Fibroblast of peridontal ligament (primary cell): ENCODE measurements around the gene MFAP2.
A peak's percentile ranks its signal among the peaks of the same experiment; 100 is the strongest.

Experiments used
- DNase-seq: peaks from one replicate; pipeline ENCODE4 v3.0.0-alpha.2; 2010; ENCODE audit errors: extremely low read depth

Gene MFAP2

GRCh38 chr1:16980473-16981268, at the start of gene MFAP2:
Gene MFAP2, minus strand, starts transcription at chr1:16980620. Its CDS starts 2,347 bp downstream, at chr1:16978273.
- DNase-seq = no peak

- DNase-seq = no peak
These were observed 49.8 kb upstream of the MFAP2 start for GRCh38 chr1:17030206-17030605.

DNA sequence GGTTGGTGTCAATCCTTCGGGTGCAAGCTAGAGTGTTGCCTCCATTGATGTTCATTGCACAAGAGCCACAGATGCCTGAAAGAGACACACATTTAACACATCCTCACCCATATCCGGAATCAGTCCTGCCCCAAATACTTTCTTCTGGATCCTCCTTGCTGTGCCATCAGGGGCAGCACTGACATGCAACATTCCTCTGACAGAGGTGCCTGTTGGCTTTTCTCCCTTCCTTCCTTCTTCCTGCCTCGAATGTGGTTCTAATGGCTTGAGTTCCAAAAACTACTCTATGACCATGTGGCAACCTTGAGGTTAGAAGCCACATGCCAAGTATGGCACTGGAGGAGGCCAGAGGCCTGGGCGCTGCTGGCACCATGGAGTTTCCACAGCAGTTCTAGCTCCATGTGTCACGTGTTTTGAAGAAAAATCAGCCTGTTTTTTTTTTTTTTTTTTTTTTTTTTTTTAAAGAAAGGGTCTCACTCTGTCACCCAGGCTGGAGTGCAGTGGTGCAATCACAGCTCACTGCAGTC, 48.3 kb upstream of the MFAP2 start:
- no peak for DNase-seq

GRCh38 chr1:17027900-17028299, 47.5 kb upstream of the MFAP2 start:
- DNase-seq = no peak

DNA sequence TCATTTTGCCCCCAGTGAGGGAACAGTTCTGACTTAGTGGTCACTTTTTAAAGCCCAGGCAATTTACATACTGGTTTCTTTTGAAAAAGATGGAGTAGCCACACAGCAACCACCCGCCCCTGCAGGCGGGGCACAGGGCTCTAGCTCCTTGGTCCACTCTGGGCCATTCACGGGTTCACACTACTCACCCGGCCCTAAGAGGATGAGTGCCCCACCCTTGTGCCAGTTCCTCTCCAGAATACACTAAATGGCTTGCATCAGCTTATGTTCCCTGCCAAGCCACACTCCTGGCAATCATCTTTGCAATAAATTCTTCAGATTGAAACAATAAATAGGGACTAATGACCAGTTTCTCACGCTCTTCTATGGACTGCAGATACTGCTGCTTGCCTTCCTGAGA, 47.0 kb upstream of the MFAP2 start:
- peak; percentile 28 for DNase-seq

DNA sequence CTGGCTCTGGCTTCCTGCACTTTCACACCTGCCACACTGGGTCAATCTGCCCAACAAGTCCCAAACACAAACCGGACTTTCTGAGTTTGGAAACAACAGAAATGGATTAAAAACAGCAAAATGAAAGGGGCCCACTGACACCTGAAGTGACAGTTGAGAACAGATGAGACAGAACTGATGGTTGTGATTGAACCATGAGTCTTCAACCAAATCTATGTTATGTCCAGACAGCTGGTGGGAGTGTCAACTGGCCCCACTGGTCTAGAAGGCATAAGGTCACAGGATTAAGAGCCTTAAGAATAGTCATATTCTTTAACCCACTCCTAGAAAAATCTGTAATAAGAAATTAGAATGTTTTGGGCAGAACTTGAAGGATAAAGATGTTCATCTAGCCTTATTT, 44.3 kb upstream of the MFAP2 start:
- no peak for DNase-seq

GRCh38 chr1:17023573-17023972, 43.2 kb upstream of the MFAP2 start:
- DNase-seq = no peak

DNA sequence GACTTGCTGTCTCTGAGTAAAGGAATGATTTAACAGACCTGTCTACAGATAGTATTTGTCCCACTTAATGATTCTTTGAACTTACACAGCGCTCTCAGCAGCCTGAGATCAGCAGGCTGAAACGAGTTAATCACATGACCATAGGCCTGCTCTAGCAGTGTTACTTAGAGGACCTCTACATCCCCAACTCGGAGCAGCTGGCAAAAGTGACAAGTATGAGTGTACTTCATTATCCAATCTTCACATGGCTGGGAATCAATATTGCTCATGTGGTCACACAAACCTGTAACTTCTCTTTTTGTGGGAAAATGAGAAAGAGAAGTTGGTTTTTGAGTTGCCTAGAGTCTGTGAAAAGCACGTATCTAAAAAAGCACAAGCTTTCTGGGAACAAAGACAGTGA, 42.7 kb upstream of the MFAP2 start:
- DNase-seq = no peak

DNA sequence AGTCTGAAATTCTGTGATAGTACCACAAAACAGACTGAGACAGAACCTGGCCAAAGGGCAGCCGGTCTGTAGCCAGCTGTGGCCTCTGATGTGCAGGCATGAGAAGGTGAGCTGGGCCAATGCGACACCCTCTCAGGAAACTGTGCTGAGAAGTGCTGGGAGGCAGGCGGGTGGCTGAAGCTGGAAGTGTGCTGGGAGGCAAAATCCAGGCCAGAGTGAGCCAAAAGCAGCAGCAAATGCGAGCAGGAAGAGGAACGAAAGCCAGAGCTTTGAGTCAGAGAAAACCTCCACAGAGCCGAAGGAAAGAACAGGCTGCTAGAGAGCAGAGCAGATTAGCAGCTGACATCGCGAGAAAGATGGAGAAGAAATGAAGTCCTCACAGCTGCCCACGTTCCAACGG, 41.5 kb upstream of the MFAP2 start:
- DNase-seq = no peak

DNA sequence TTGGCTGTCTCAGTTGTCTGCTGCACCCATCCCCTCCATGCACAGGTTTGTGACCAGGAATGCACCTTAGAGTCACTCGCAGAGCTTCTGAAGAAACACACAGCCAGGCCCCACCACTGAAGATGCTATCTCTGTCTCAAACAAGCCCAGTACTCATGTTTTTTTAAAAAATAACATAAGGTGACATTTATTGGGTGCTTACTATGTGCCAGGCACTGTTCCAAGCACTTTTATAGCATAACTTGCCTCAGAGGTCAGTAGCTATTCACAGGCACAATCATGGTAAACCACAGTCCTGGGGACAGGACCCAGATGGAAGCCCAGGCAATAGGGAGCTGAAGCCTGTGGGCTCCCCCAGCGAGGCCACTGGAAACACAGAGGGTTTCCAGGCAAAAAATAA, 40.1 kb upstream of the MFAP2 start:
- DNase-seq = no peak

DNA sequence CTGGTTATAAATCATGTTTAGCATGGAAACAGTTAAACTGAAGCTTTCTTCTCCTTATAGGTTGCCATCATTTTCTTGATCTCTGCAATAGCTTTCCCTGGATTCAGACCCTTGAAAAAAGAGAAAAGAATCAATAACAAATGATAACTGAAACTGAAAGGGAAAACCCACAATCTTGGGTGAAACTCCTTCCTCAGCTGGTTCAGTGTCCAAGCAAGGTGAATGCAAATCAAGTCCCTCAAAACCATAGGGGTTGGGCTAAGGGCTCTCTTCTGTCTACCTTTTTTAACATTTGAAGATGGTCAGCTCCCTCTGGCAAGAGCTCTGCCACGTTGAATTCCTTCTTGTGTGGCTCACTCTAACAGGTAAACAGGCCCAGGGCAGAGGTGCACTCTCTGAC, 38.4 kb upstream of the MFAP2 start:
- DNase-seq = no peak

DNA sequence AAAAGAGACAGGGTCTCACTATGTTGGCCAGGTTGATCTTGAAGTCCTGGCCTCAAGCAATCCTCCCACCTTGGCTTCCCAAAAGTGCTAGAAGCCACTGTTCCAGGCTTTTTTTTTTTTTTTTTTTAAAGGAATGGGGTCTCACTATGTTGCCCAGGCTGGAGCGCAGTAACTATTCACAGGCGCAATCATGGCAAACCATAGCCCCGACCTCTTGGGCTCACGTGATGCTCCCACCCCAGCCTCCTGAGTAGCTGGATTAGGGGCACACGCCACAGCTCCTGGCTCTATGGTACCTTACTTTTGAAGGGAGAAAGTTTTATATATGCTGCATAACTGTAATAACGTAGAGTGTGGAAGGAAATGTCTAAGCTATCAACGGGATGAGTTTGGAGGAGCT, 37.0 kb upstream of the MFAP2 start:
- DNase-seq = no peak

DNA sequence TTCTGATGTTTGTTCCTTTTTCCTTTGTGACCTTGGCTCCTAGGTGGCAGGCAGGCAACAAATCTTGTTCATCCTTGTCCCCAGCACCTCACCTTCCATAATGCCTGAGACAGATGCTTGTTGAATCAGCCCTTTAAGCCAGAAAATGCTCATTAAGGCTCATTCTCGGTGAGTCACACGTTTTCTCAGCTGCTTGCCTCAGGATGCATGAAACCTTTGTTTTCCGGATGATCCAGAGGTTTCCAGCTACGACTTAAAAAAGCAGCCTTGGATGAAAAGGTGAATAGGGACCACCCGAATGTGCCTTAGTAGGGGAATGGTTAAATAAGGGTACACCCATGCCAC, 35.9 kb upstream of the MFAP2 start:
- DNase-seq = peak; percentile 52

GRCh38 chr1:17014671-17015567, 34.5 kb upstream of the MFAP2 start:
- no peak for DNase-seq

DNA sequence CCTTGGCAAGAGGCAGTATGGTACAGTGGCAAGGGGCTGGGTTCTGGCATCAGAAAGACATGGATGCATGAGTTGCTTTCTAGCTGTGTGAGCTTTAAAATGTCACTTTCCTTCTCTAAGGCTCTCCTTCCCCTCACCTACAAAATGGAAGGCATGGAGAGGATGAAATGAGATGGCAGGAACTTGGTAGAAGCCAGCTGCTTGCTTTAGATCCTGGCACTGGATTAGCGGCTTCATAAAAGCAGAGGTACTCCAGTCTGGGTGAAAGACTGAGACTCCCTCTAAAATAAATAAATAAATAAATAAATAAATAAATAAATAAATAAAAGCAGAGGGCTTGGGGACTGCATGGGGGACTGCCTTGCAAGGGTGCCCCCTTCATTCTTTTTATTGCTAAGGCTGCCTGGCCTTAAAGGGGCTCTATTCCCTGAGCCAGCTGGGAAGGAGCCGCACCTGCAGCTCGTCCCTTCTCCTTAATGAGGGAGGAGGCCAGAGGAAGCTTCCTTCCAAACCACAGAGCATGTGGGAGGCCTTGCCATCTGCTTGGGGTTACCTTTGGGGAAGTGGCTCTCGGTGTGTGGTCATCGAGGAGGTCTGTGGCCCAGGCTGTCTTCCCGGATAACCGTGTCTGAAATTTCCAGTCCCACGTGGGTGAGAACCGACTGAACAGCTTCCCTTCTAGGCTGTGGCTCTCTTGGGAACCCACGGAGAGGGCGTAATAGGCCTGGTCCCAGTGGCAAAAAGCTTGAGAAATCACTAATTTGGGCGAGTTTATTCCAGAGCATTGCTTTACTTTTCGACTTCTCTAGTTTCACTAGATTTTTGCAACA, 33.3 kb upstream of the MFAP2 start:
- DNase-seq = no peak

DNA sequence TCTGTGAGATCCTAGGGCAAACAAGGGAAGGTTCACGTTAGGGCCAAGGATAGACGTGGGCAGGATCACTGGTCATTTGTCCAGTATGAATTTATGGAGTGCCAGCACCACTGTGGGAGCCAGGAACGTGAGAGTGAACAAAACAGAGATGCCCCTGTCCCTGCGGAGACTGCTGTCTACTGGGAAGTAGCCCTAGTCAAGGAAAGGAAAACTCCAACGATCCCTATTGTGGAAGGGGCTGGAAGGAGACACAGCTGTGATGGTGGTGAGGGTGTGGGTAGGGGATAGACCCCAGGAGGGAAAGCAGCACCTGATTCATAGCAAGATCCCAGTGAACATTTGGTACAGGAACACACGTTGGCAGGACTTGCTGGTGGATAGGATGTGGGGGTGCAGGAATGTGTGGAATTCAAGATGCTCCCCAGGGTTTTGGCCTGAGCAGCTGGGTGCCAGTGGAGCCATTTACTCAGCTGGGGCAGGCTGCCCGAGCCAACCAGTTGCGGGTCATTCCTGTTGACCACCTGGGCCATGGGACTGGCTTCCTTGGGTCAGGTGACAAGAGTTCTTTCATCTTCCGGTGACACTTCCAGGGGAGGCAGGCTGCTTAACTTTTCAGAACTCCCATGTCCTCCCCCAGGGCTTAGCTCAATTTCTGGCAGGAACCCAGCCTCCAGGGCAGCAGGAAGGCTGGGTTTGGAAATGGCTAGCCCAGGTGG, 32.5 kb upstream of the MFAP2 start:
- peak; percentile 14 for DNase-seq

DNA sequence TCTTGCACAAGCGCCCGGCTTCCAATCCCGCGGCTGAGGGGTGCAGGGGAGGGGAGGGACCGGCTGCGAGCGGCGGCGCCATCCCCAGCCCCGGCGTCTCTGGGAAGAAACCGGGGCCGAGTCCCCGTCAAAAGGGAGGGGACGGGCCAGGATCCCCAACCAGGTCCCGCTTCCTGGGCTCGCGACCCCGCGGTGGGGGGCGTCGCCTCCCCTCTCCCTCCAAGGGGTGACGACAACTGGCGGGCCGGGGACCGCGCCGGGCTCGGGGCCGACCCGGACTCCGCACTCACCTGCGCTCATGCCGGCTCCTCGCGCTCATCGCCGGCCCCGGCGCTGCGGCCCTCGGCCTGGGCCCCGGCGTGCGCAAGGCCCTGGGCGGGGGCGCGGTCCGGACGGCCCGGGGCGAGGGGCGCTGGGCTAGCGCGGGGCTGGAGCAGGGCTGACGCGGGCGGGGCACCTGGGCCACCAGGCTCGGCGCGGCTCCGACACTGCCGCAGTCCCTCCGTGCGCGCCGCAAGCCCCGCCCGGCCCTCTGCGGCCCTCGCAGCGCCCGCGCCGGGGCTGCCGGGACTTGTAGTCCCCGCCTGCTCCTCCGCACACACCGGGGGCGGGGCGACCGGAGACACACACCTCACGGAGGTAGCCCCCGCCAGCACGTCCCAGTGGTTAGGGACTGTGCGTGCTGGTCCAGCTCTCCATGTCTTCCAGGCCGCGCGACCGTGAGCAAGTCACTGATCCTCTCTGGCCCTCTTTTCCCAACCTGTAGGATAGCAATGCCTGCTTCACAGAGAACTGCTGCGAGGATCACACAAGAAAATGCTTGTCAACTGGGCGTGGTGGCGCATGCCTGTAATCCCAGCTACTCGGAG, 31.3 kb upstream of the MFAP2 start, which contains the start of gene ATP13A2:
TSS of gene ATP13A2 (minus strand) at position 490 of the 869 bp plus-strand sequence. CDS start at position 300, 190 bp downstream.
- DNase-seq = peak; percentile 28

DNA sequence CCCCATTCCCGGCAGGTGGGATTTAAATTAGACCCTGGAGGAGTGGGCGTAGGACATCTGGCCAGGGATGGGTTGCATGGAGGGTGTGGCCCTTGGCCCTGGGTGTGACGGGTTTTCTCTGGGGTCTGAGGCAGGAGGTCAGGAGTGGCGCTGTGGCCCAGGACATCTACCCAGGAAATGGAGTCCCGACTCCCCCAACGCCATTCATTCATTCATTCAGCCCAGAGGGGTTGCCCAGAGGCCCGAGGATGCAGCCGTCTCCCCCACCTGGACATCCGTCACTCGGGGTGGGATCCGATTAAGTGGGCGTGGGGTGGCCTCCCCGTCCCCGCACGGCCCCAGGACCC, 30.6 kb upstream of the MFAP2 start:
- no peak for DNase-seq

DNA sequence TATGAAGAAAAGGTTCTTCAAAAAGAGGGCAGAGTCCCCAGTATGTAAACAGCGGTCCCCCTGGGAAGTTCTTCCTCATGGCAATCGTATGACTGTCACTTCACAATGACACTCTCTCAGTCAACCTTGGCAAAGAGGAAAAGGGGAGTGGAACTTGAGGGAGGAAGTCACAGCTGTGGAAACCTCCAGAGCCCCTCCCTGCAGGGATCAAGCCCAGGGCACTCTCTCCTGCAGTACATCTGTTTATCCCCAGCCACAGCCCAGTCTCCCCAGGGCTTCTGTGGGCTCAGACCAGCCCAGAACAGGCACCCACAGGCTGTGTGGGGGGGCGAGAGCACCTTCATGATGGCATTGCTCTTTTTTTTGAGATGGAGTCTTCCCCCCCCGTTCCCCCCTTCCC, 29.3 kb upstream of the MFAP2 start:
- no peak for DNase-seq

DNA sequence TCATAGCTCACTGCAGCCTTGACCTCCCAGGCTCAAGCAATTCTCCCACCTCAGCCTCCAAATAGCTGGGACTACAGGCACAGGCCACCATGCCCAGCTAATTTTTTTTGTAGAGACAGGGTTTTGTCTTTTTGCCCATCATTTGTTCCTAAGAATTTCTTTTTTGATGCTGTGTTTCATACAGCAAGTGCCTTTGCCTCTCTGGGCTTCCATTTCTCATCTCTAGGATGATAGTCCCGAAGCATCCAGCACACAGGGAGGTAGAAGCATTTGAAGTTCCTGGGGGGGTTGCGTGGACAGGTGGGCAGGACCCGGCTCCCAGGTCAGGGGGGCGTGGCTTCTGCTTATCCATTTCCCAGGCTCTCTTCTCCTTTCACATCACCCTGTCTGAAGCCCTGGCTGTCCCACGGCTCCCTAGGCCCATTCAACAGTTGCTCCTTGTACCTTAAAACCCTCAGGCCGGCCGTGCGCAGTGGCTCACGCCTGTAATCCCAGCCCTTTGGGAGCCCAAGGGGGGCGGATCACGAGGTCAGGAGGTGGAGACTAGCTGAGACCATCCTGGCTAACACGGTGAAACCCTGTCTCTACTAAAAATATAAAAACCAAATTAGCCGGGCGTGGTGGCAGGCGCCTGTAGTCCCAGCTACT, 27.9 kb upstream of the MFAP2 start:
- DNase-seq = no peak
